ENCODE data around the gene CACNA1S.
A peak's percentile ranks its signal among the peaks of the same experiment; 100 is the strongest.

Gene CACNA1S

DNA sequence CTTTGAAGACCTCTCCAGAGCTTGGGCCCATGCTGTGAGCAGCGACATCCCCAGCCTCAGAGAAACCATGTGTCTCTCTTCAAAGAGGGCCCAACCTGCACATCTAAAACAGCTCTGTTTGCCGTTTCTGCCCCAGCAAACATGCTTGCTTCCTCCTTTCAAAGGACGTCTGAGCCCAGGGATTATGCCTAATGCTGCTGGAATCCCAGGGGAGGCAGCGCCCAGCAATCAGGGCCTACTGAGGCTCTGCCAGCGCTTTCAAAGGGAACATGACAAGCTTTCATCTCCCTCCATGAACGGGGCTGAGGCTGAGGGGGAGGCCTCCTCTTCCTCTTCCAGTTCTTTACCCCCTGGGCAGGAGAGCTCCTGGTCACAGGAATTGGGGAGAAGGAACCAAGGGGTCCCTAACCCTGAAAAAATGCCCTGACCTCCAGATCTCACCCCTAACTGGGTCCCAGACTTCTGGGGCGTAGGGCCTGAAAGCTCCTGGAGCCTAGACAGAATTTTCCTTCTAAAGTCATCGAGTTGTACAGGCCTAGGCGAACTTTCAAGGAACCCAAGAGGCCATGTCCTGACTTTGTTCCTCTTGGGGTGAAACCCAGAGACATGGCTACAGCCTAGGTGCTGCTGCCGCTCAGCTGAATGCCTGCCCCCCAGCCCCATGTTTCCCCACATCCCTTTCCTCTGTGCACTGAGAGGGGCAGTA lies 28.2 kb upstream of the CACNA1S start:
- DNase-seq, result no peak

- no peak for DNase-seq
Observed at GRCh38 chr1:201139756-201140155, 27.5 kb upstream of the CACNA1S start.

DNA sequence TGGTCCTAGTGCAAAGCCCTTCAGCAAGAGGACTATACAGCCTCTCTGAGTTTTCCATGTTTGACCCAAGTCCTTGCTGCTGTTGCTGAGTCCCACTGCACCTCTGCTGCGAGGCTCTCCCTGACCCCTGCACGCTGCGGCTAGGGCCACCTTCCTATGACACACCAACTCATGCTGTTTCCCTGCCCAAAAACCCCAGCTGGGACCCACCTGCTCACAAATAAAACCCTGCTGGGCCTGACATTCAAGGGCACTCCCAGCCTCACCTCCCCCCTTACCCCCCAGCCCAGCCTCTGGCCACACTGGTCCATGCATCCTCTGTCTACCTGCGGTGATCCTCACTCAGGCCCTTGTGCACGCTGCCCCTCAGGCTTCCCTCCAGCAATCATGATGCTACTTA lies 27.1 kb upstream of the CACNA1S start:
- no peak for DNase-seq

GRCh38 chr1:201138311-201138840 lies 26.1 kb upstream of the CACNA1S start:
- DNase-seq, result peak; percentile 92 to 93

GRCh38 chr1:201137579-201138310 lies 25.5 kb upstream of the CACNA1S start:
- no peak for DNase-seq

DNA sequence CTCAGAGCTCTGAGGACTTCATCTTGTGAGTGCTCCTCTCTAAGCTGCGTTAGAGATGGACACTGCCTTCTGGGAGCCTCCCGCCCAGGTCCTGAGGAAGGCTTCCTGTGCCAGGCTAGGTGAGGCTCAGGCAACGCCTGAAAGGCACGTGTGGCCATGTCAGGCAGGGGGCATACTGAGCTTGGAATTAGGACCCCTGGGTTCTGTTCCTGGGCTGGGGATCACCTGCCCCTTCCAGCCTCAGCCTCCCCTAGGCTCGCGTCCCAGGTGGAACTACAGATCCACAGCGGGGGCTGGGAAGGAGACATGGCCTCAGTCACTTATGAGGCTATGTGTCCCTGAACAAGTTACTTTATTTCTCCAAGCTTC lies 24.8 kb upstream of the CACNA1S start:
- DNase-seq, result no peak

GRCh38 chr1:201136355-201137023 lies 24.3 kb upstream of the CACNA1S start:
- peak; percentile 96 to 97 for DNase-seq

GRCh38 chr1:201134405-201134804 lies 22.2 kb upstream of the CACNA1S start:
- no peak for DNase-seq

- DNase-seq, result no peak
Observed at GRCh38 chr1:201131398-201131797, 19.2 kb upstream of the CACNA1S start.

DNA sequence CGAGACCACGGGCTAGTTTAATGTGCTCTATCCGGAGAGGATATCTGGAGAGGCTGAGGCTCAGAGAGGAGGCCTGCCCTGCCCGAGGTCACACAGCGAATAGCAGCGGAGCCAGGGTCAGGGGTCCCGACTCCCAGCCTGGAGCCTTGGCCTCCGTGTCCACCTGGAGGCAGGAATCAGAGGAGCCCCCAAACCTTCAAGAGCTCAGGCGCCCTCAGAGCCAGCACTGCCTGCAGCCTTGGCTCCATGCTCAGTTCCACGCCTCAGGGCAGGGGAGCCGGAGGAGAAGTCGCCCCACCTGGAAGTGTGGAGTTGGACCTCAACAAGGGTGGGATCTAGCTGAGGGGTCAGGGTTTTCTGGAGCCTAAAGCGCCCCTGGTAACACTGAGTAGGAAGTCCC lies 16.7 kb upstream of the CACNA1S start:
- no peak for DNase-seq

DNA sequence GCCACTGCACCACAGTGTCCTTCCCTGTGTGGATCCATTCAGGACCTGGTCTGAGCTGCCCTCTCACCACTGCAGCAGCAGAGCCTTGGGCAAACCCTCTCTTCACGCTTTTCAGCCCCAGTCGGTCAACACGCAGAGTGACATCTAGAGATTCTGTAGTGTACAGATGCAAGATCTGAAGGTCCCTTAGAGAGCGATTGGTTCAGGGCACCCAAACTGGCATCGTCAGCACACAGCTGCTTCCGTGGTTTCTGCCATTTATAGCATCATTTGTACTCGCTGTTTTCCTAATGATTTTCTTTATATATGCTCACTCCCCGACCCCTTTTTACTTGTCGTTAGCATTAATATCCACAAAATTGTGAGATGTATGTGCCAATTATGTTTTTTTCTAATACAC lies 16.2 kb upstream of the CACNA1S start:
- DNase-seq, result no peak

- no peak for DNase-seq
Observed at GRCh38 chr1:201127755-201128455, 15.7 kb upstream of the CACNA1S start.

DNA sequence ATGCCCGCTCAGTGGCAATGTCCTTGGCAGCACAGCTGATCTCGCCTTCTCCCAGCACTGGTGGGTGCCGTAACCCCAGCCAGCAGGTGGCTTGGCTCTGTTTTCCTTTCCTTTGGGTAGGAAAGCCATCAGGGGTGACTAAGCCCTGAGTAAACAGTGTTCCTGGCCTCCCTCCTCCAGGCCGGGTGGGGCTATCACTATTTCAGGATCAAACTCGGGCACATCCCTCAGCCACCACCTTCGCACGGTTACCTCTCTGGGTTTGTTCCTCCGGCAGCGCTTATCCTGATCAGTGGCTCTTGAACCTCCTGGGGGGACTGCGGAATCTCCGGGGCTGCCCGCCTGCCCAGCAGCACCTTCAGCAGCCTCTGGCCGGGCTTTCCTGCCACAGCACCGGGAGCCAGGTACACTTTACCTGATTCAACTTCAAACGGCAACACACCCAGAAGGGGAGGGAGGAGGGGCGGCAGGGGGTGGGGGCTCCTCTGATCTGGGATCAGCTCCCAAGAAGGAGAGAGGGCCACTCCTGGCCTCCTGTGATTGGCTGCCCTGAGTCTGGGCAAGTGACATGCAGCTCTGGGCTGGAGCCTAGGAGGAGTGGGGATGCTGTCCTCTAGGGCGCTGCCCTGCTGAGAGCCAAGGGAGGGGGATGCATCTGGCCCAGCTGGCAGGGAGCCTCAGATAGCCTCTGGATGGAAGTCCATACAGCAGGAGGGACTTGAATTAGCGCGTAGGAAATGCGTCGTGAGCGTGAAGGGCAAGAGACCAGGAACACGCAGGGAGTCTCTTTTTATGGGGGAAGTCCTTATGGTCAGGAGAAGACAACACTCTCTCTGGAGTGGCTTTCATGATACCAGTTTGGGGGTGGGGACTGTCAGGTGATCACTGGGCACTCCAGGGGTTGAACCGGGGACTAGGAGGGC lies 14.9 kb upstream of the CACNA1S start, which contains the start of gene ASCL5:
ASCL5 (minus strand) TSS at position 353 of the 923 bp plus-strand sequence. CDS start 11,812 bp downstream, outside the sequence.
- peak in 1 of 2 experiments; percentile 16 for DNase-seq

GRCh38 chr1:201126463-201126831 lies 14.2 kb upstream of the CACNA1S start:
- no peak for DNase-seq

GRCh38 chr1:201125800-201126199 lies 13.6 kb upstream of the CACNA1S start:
- DNase-seq, result no peak

- DNase-seq, result peak in 1 of 2 experiments; percentile 30
Observed at GRCh38 chr1:201125019-201125418, 12.8 kb upstream of the CACNA1S start.

DNA sequence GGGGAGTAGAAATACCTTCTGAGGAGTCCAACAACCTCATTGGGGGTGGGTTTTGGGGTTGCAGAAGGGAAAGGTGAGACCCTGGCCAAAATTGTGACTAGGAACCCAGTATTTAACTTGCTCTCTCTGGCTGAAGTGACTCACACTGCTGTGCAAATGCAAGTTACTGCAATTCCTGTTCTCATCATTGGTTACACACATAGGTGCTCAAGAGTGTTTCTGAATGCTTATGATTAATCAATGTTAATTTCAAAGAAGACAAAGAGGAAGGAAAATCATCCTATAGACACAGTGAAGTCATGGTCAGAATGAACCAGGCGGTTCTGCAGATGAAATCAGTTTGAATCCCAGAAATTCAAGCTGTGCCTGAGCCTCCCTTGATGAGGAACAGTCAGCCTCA lies 11.6 kb upstream of the CACNA1S start:
- DNase-seq, result no peak

DNA sequence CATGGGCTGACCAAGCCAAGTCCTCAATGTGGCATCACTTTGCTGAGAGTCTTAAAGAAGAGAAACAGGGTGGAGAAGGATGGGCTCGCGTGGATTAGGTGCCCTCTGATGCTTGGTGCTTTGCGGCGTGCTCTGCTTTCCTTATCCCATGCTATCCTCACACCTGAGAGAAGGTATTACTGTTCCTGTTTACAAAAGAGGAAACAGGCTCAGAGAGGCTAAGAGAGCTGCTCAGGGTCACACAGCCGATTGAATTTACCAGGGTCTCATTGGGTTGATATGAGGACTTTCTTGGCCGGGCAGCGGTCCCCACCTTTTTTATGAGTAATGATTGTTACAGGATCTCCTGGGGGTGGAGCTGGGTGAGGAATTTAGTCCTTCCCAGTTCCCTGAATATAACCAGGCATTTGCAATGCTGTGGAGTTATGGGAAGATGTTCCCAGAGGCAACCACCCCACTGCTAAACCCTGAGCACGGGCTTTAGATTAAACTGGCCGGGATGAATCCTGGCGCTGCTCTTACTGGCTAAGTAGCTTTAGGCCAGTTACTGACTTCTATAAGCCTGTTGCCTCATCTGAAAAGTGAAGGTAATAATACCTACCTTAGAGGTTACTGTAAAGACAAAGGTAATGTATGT lies 10.2 kb upstream of the CACNA1S start:
- DNase-seq, result no peak

DNA sequence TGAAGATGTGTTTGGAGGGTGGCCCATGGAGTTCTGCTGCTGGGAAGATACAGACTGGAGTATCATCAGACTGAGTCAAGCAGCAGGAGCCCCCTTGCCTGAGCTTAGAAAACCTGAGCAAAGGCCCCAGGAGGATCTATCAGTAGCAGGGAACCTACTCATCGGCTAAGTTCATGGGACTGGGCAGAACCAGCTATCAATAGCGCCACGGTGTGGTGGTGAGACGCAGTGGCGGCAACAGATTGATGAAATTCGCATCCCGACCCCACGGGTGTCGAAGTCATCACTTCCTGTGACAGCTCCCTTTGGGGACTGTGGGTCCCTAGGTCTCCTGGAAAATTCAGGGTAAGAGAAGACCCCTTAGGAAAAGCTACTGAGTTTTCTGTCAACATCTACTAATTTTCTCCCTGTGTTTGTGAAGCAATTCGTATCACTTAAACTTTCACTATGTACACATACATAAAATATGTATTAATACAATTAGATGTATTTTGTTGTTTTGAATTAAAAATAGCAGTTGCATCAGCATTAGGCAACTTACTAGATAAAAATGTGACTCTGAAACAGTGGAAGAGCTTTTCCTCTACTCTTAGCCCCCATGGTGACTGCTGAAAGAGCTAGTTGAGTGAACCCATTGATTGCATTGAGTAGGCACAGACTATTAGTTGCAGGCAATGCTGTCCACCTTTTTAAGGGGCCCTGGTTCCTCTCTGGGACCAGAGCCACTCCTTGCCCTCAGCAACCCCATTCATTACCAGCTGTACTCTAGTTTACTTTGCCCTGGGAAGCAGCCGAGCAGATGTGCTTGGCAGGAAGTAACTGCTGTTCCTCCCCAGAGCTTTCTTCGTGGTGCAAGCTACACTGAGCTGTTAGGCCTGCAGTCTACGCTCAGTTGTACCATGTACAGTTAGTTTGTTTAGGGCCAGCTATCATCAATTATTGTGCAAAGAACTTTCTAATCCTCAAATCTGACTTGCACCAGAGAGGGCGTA lies 7.3 kb upstream of the CACNA1S start:
- DNase-seq, result no peak

GRCh38 chr1:201116091-201116490 lies 3.9 kb upstream of the CACNA1S start:
- DNase-seq, result peak in 1 of 2 experiments; percentile 25

Measured in NCI-H524 (cell line).